Muscle of leg (tissue), 16 donors: ENCODE results near the gene HBG2. TPM values are rescaled to one million over a fixed set of nuclear protein-coding genes. Genes with fewer than 3 reads are reported as not detected.
"Not testable (repeated sequence)": the region's sequence is repeated elsewhere in the genome, so short reads cannot be mapped to it uniquely, and the experiment has no call there.

ENCODE experiments used
- DNase-seq: peaks from one replicate; pipeline ENCODE4 v3.0.0; 2013
- H3K27ac ChIP-seq: one replicate; pipeline ENCODE4 v1.5.1; 2013; ENCODE audit warnings: mild to moderate bottlenecking, low read length, control low read depth
- H3K27me3 ChIP-seq: one replicate; pipeline ENCODE4 v1.6.1; 2013; ENCODE audit warnings: low read length; ENCODE audit not compliant: control insufficient read depth, insufficient read depth
- H3K36me3 ChIP-seq: one replicate; pipeline ENCODE4 v1.6.1; 2013; ENCODE audit warnings: low read length; ENCODE audit not compliant: control insufficient read depth, insufficient read depth
- H3K4me1 ChIP-seq: one replicate; pipeline ENCODE4 v1.6.1; 2013; ENCODE audit warnings: low read length; ENCODE audit not compliant: control insufficient read depth, insufficient read depth
- H3K4me3 ChIP-seq: one replicate; pipeline ENCODE4 v1.5.1; 2013; ENCODE audit warnings: low read length, control low read depth
- H3K9me3 ChIP-seq: replicated peaks from 2 replicates; pipeline ENCODE4 v1.6.1; 2013; ENCODE audit warnings: low read depth, low read length; ENCODE audit not compliant: control insufficient read depth
- WGBS: methylation state at CpG from one replicate; pipeline ENCODE4 v1.1.5; 2013; ENCODE audit warnings: missing lambda C conversion rate; ENCODE audit not compliant: insufficient coverage; 5-methylcytosine and 5-hydroxymethylcytosine counted together
- long read RNA-seq, 11 donors: transcript quantifications; one replicate each; lab custom pipeline, GENCODE V29; 2026
- polyA plus RNA-seq, 8 donors: library from polyadenylated mRNA; unstranded; fragments of 120-200 nt; gene quantifications; one replicate each; pipeline versions ENCODE4 v1.2.1 to v1.2.3, GENCODE V29; 2013; ENCODE audit warnings: inconsistent platforms in 1 of 8, low replicate concordance in 1 of 8; ENCODE audit not compliant: insufficient read length in 8 of 8, insufficient read depth in 1 of 8
- total RNA-seq: library from RNA; stranded (reverse); fragments of 120-200 nt; gene quantifications from one replicate; pipeline ENCODE4 v1.2.4, GENCODE V29; 2013

The HBG2 gene
- 9,238 TPM for total RNA-seq
- over 10,000 TPM in 1 of 8 donors, 1,000 to 10,000 TPM in 7; 2,843 to 13,943 (median 6,695) TPM for polyA plus RNA-seq
- long read RNA-seq, donor 1, transcript HBG2-201 (3 exons, 614 nt) = major isoform, 851 of 1,515 reads
- long read RNA-seq, donor 1, partial matches to known transcripts = 663 of 1,515 reads
- long read RNA-seq, donor 1, other reads (novel, unspliced or antisense) = 0 of 1,515 reads
- long read RNA-seq, donor 2, transcript HBG2-201 (3 exons, 614 nt) = major isoform, 265 of 265 reads
- long read RNA-seq, donor 2, partial matches to known transcripts = 0 of 265 reads
- long read RNA-seq, donor 2, other reads (novel, unspliced or antisense) = 0 of 265 reads
- long read RNA-seq, donor 3, transcript HBG2-201 (3 exons, 614 nt) = major isoform, 726 of 1,770 reads
- long read RNA-seq, donor 3, partial matches to known transcripts = 1,042 of 1,770 reads
- long read RNA-seq, donor 3, other reads (novel, unspliced or antisense) = 0 of 1,770 reads
- long read RNA-seq, donor 4, transcript HBG2-201 (3 exons, 614 nt) = major isoform, 1,413 of 2,200 reads
- long read RNA-seq, donor 4, partial matches to known transcripts = 783 of 2,200 reads
- long read RNA-seq, donor 4, other reads (novel, unspliced or antisense) = 0 of 2,200 reads
- long read RNA-seq, donor 5, transcript HBG2-201 (3 exons, 614 nt) = major isoform, 3,727 of 6,247 reads
- long read RNA-seq, donor 5, partial matches to known transcripts = 2,516 of 6,247 reads
- long read RNA-seq, donor 5, other reads (novel, unspliced or antisense) = 0 of 6,247 reads
- long read RNA-seq, donor 6, transcript HBG2-201 (3 exons, 614 nt) = major isoform, 17,916 of 28,962 reads
- long read RNA-seq, donor 6, transcript HBG2-203 (3 exons, 307 nt) = minor isoform, 25 of 28,962 reads
- long read RNA-seq, donor 6, partial matches to known transcripts = 11,021 of 28,962 reads
- long read RNA-seq, donor 6, other reads (novel, unspliced or antisense) = 0 of 28,962 reads
- long read RNA-seq, donor 7, transcript HBG2-203 (3 exons, 307 nt) = minor isoform, 15 of 14,295 reads
- long read RNA-seq, donor 7, transcript HBG2-201 (3 exons, 614 nt) = major isoform, 8,373 of 14,295 reads
- long read RNA-seq, donor 7, partial matches to known transcripts = 5,907 of 14,295 reads
- long read RNA-seq, donor 7, other reads (novel, unspliced or antisense) = 0 of 14,295 reads
- long read RNA-seq, donor 8, transcript HBG2-201 (3 exons, 614 nt) = major isoform, 2,593 of 4,135 reads
- long read RNA-seq, donor 8, transcript HBG2-203 (3 exons, 307 nt) = minor isoform, 6 of 4,135 reads
- long read RNA-seq, donor 8, partial matches to known transcripts = 1,536 of 4,135 reads
- long read RNA-seq, donor 8, other reads (novel, unspliced or antisense) = 0 of 4,135 reads
- long read RNA-seq, donor 9, transcript HBG2-201 (3 exons, 614 nt) = major isoform, 5,418 of 8,673 reads
- long read RNA-seq, donor 9, transcript HBG2-203 (3 exons, 307 nt) = minor isoform, 8 of 8,673 reads
- long read RNA-seq, donor 9, partial matches to known transcripts = 3,247 of 8,673 reads
- long read RNA-seq, donor 9, other reads (novel, unspliced or antisense) = 0 of 8,673 reads
- long read RNA-seq, donor 10, transcript HBG2-203 (3 exons, 307 nt) = minor isoform, 23 of 8,790 reads
- long read RNA-seq, donor 10, transcript HBG2-201 (3 exons, 614 nt) = major isoform, 5,640 of 8,790 reads
- long read RNA-seq, donor 10, partial matches to known transcripts = 3,127 of 8,790 reads
- long read RNA-seq, donor 10, other reads (novel, unspliced or antisense) = 0 of 8,790 reads
- long read RNA-seq, donor 11, transcript HBG2-201 (3 exons, 614 nt) = major isoform, 3,066 of 4,923 reads
- long read RNA-seq, donor 11, transcript HBG2-203 (3 exons, 307 nt) = minor isoform, 9 of 4,923 reads
- long read RNA-seq, donor 11, partial matches to known transcripts = 1,848 of 4,923 reads
- long read RNA-seq, donor 11, other reads (novel, unspliced or antisense) = 0 of 4,923 reads

- H3K36me3 ChIP-seq, H3K9me3 ChIP-seq, DNase-seq, H3K4me1 ChIP-seq, H3K27me3 ChIP-seq, H3K4me3 ChIP-seq, H3K27ac ChIP-seq: not testable (repeated sequence)
- WGBS = 60% methylated on average over 1 of the region's 9 CpGs
Measured at GRCh38 chr11:5254646-5255413, at the start of gene HBG2. Gene HBG2 (minus strand): TSS chr11:5254781. CDS start chr11:5254728, 53 bp downstream.

GRCh38 chr11:5304046-5304445 lies 49.5 kb upstream of the HBG2 start:
- no peaks in the 10 kb centered on the region for H3K36me3 ChIP-seq

GRCh38 chr11:5303626-5304025 lies 49.0 kb upstream of the HBG2 start:
- no peaks in the 10 kb centered on the region for H3K36me3 ChIP-seq
- H3K9me3 ChIP-seq = no peaks in the 10 kb centered on the region
- H3K4me1 ChIP-seq = no peaks in the 10 kb centered on the region
- no peaks in the 10 kb centered on the region for H3K27me3 ChIP-seq
- no peak overlapping the region for H3K4me3 ChIP-seq
- no peak for DNase-seq
- H3K27ac ChIP-seq = no peak overlapping the region
- 90% methylated on average over 2 of the region's 5 CpGs for WGBS

More at GRCh38 chr11:5304046-5304445, 49.5 kb upstream of the HBG2 start:
- no CpG with 5 or more reads among the region's 1 CpG for WGBS
- H3K27me3 ChIP-seq = no peaks in the 10 kb centered on the region
- H3K9me3 ChIP-seq = no peaks in the 10 kb centered on the region
- no peak overlapping the region for H3K27ac ChIP-seq
- no peaks in the 10 kb centered on the region for H3K4me1 ChIP-seq
- DNase-seq = no peak
- H3K4me3 ChIP-seq = no peak overlapping the region

GRCh38 chr11:5301846-5302245 lies 47.3 kb upstream of the HBG2 start, which contains the start of gene OR51B4:
Gene OR51B4 (minus strand): TSS chr11:5301946. CDS start chr11:5301946, 0 bp downstream.
- no peak for DNase-seq
- no peak within 1 kb of the TSS for H3K4me3 ChIP-seq
- H3K9me3 ChIP-seq = no peaks in the 10 kb centered on the region
- 100% methylated on average over 1 of the region's 2 CpGs for WGBS
- H3K4me1 ChIP-seq = no peaks in the 10 kb centered on the region
- no peaks in the 10 kb centered on the region for H3K36me3 ChIP-seq
- H3K27me3 ChIP-seq = no peaks in the 10 kb centered on the region
- H3K27ac ChIP-seq = no peak within 1 kb of the TSS

- Histone ChIP-seq H3K9me3 (no peaks in the 10 kb centered on the region), H3K36me3 (no peaks in the 10 kb centered on the region), H3K27me3 (no peaks in the 10 kb centered on the region), H3K27ac (no peak overlapping the region), H3K4me3 (no peak overlapping the region), H3K4me1 (no peaks in the 10 kb centered on the region)
- DNase-seq = no peak
- 83% methylated on average over 2 of the region's 3 CpGs for WGBS
Measured at GRCh38 chr11:5300251-5300650, 45.7 kb upstream of the HBG2 start.

- no peak for DNase-seq
Measured at GRCh38 chr11:5298451-5298850, 43.9 kb upstream of the HBG2 start.

GRCh38 chr11:5297721-5298323 lies 43.2 kb upstream of the HBG2 start:
- Histone ChIP-seq H3K36me3 (no peaks in the 10 kb centered on the region), H3K9me3 (no peaks in the 10 kb centered on the region), H3K4me3 (no peak overlapping the region), H3K27me3 (no peaks in the 10 kb centered on the region), H3K4me1 (no peaks in the 10 kb centered on the region), H3K27ac (no peak overlapping the region)
- 73% methylated on average over 2 of the region's 4 CpGs for WGBS
- DNase-seq = no peak

More at GRCh38 chr11:5298451-5298850, 43.9 kb upstream of the HBG2 start:
- Histone ChIP-seq H3K27ac (no peak overlapping the region), H3K9me3 (no peaks in the 10 kb centered on the region), H3K36me3 (no peaks in the 10 kb centered on the region), H3K4me1 (no peaks in the 10 kb centered on the region), H3K4me3 (no peak overlapping the region), H3K27me3 (no peaks in the 10 kb centered on the region)
- 100% methylated on average over 1 of the region's 1 CpG for WGBS

- DNase-seq, H3K27ac ChIP-seq, H3K4me1 ChIP-seq, H3K36me3 ChIP-seq, H3K4me3 ChIP-seq, H3K27me3 ChIP-seq, H3K9me3 ChIP-seq: not testable (repeated sequence)
- 95% methylated on average over 35 of the region's 41 CpGs for WGBS
Measured at GRCh38 chr11:5294342-5294995, 39.9 kb upstream of the HBG2 start.
